IMR-90 (cell line): ENCODE data around the gene ROCK2.

ENCODE experiments used
- MXI1 ChIP-seq: IDR thresholded peaks from 2 replicates; pipeline ENCODE4 v1.6.1; 2012; ENCODE audit warnings: low read depth, mild to moderate bottlenecking, low read length, moderate library complexity, borderline replicate concordance
- POLR2A ChIP-seq: IDR thresholded peaks from 2 replicates; pipeline ENCODE4 v1.6.1; 2012; ENCODE audit warnings: mild to moderate bottlenecking, low read depth, low read length
- RFX5 ChIP-seq: IDR thresholded peaks from 2 replicates; pipeline ENCODE4 v1.8.0; 2012; ENCODE audit warnings: low read depth, mild to moderate bottlenecking, low read length, moderate library complexity
- TF ChIP-seq, protein P1 (sequence below): conservative IDR thresholded peaks from 2 replicates; pipeline ENCODE4 v1.5.1; 2012; ENCODE audit warnings: mild to moderate bottlenecking, low read depth, low read length, improper control_type of control experiment

GRCh38 chr2:11371092-11371937, 26.9 kb upstream of the ROCK2 start:
- no peak for TF ChIP-seq RFX5
- TF ChIP-seq, protein P1, sequence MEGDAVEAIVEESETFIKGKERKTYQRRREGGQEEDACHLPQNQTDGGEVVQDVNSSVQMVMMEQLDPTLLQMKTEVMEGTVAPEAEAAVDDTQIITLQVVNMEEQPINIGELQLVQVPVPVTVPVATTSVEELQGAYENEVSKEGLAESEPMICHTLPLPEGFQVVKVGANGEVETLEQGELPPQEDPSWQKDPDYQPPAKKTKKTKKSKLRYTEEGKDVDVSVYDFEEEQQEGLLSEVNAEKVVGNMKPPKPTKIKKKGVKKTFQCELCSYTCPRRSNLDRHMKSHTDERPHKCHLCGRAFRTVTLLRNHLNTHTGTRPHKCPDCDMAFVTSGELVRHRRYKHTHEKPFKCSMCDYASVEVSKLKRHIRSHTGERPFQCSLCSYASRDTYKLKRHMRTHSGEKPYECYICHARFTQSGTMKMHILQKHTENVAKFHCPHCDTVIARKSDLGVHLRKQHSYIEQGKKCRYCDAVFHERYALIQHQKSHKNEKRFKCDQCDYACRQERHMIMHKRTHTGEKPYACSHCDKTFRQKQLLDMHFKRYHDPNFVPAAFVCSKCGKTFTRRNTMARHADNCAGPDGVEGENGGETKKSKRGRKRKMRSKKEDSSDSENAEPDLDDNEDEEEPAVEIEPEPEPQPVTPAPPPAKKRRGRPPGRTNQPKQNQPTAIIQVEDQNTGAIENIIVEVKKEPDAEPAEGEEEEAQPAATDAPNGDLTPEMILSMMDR = no peak
- no peak for TF ChIP-seq MXI1
- no peak for TF ChIP-seq POLR2A
